Esophagus muscularis mucosa (tissue), 4 donors: ENCODE data around the gene FBP1.

ENCODE experiments used
- EP300 ChIP-seq: sonication (generic); formaldehyde crosslinking; IDR thresholded peaks from one replicate; pipeline ENCODE4 v1.6.1; 2017; ENCODE audit warnings: antibody characterized with exemption
- POLR2A ChIP-seq: fragments of 450-650 bp; IDR thresholded peaks from one replicate; pipeline ENCODE4 v1.6.1; 2017; ENCODE audit warnings: antibody characterized with exemption, moderate library complexity, mild to moderate bottlenecking, low read depth
- POLR2AphosphoS5 ChIP-seq, 2 donors: sonication (generic); formaldehyde crosslinking; IDR thresholded peaks; one replicate each; pipeline ENCODE4 v1.6.1; 2017; ENCODE audit warnings: antibody characterized with exemption in 2 of 2
- TF ChIP-seq, protein P1 (sequence below), 3 experiments: fragments of 200-600 bp in 2 of 3; fragments of 450-650 bp in 1 of 3; sonication (generic) in 2 of 3; IDR thresholded peaks; one replicate each; pipeline ENCODE4 v1.5.1; 2017 to 2019; ENCODE audit warnings: antibody characterized with exemption in 3 of 3, mild to moderate bottlenecking in 2 of 3, moderate library complexity in 1 of 3

DNA sequence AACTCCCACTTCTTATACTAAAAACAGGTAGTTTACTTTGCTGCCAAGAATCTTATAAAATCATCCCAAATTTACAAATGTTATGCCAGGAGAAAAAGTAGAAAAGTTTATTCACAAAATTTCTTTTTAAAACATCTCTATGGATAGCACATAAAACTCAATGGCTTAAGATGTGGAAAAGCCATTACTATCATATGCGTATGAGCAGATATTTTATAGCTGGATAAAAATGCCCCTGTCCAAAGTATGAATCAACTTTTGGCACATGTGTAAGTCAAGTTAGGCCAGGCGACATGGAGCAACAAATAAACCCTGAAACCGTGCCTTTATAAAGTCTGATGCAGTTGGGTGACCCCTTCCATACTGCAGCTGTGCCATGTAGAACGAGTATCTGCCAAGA lies 38.6 kb upstream of the FBP1 start:
- TF ChIP-seq, protein P1, sequence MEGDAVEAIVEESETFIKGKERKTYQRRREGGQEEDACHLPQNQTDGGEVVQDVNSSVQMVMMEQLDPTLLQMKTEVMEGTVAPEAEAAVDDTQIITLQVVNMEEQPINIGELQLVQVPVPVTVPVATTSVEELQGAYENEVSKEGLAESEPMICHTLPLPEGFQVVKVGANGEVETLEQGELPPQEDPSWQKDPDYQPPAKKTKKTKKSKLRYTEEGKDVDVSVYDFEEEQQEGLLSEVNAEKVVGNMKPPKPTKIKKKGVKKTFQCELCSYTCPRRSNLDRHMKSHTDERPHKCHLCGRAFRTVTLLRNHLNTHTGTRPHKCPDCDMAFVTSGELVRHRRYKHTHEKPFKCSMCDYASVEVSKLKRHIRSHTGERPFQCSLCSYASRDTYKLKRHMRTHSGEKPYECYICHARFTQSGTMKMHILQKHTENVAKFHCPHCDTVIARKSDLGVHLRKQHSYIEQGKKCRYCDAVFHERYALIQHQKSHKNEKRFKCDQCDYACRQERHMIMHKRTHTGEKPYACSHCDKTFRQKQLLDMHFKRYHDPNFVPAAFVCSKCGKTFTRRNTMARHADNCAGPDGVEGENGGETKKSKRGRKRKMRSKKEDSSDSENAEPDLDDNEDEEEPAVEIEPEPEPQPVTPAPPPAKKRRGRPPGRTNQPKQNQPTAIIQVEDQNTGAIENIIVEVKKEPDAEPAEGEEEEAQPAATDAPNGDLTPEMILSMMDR (IDR thresholded peaks at IDR 0.05): no peak
- TF ChIP-seq POLR2A: no peak
- TF ChIP-seq POLR2AphosphoS5 (IDR thresholded peaks at IDR 0.05): no peak
- TF ChIP-seq EP300: no peak
